ENCODE data around the gene KLHL29. TPM values are rescaled to one million over a fixed set of nuclear protein-coding genes. Genes with fewer than 3 reads are reported as not detected.
A peak's percentile ranks its signal among the peaks of the same experiment; 100 is the strongest.

KLHL29 gene
- total and polyA plus RNA-seq, 2 experiments from 2014 or later: 5.6 to 11.0 TPM

- no peak for TF ChIP-seq CTCF (IDR thresholded peaks at IDR 0.05; ENCODE audit: low read depth, low read length)
- no peaks in the 10 kb centered on the region for H3K27me3 ChIP-seq
- DNase-seq (ENCODE audit: low read depth in 1 of 2, low spot score in 1 of 2): no peak
Observed at GRCh38 chr2:23614701-23615100, 229.7 kb downstream of the KLHL29 start.

GRCh38 chr2:23615216-23616020, 230.4 kb downstream of the KLHL29 start:
- Histone ChIP-seq H3K36me3 (no peaks in the 10 kb centered on the region), H3K27me3 (no peaks in the 10 kb centered on the region), H3K9me3 (ENCODE audit: low read depth) (no peaks in the 10 kb centered on the region), H3K4me3 (no peak overlapping the region), H3K27ac (no peak overlapping the region), H3K4me1 (ENCODE audit: low read depth) (no peaks in the 10 kb centered on the region)
- DNase-seq (ENCODE audit: low read depth in 1 of 2, low spot score in 1 of 2): no peak
- TF ChIP-seq CTCF (IDR thresholded peaks at IDR 0.05; ENCODE audit: low read depth, low read length): no peak

More at GRCh38 chr2:23614701-23615100, 229.7 kb downstream of the KLHL29 start:
- Histone ChIP-seq H3K9me3 (ENCODE audit: low read depth) (no peaks in the 10 kb centered on the region), H3K4me1 (ENCODE audit: low read depth) (no peaks in the 10 kb centered on the region), H3K27ac (no peak overlapping the region), H3K36me3 (no peaks in the 10 kb centered on the region), H3K4me3 (no peak overlapping the region)

GRCh38 chr2:23616630-23617029, 231.7 kb downstream of the KLHL29 start:
- no peaks in the 10 kb centered on the region for H3K4me1 ChIP-seq (ENCODE audit: low read depth)
- no peak for DNase-seq (ENCODE audit: low read depth in 1 of 2, low spot score in 1 of 2)
- no peak overlapping the region for H3K27ac ChIP-seq
- no peaks in the 10 kb centered on the region for H3K27me3 ChIP-seq
- TF ChIP-seq CTCF (IDR thresholded peaks at IDR 0.05; ENCODE audit: low read depth, low read length): no peak
- no peak overlapping the region for H3K4me3 ChIP-seq
- no peaks in the 10 kb centered on the region for H3K9me3 ChIP-seq (ENCODE audit: low read depth)
- no peaks in the 10 kb centered on the region for H3K36me3 ChIP-seq

- Histone ChIP-seq H3K9me3 (ENCODE audit: low read depth) (no peaks in the 10 kb centered on the region), H3K36me3 (no peaks in the 10 kb centered on the region), H3K27ac (no peak overlapping the region), H3K4me3 (no peak overlapping the region), H3K27me3 (no peaks in the 10 kb centered on the region), H3K4me1 (ENCODE audit: low read depth) (no peaks in the 10 kb centered on the region)
- DNase-seq (ENCODE audit: low read depth in 1 of 2, low spot score in 1 of 2): peak in 1 of 2 donors; percentile 87
- peak; percentile 73 for TF ChIP-seq CTCF (IDR thresholded peaks at IDR 0.05; ENCODE audit: low read depth, low read length)
Observed at GRCh38 chr2:23617167-23617810, 232.3 kb downstream of the KLHL29 start.

- no peak for DNase-seq (ENCODE audit: low read depth in 1 of 2, low spot score in 1 of 2)
- H3K36me3 ChIP-seq: no peaks in the 10 kb centered on the region
- no peaks in the 10 kb centered on the region for H3K9me3 ChIP-seq (ENCODE audit: low read depth)
- H3K27ac ChIP-seq: no peak overlapping the region
- no peaks in the 10 kb centered on the region for H3K27me3 ChIP-seq
- no peak for TF ChIP-seq CTCF (IDR thresholded peaks at IDR 0.05; ENCODE audit: low read depth, low read length)
- no peaks in the 10 kb centered on the region for H3K4me1 ChIP-seq (ENCODE audit: low read depth)
- no peak overlapping the region for H3K4me3 ChIP-seq
Observed at GRCh38 chr2:23617811-23618215, 232.8 kb downstream of the KLHL29 start.
